ENCODE data around the gene CCDC39.

The CCDC39 gene

GRCh38 chr3:180679178-180680096 is at the start of gene CCDC39:
Gene CCDC39 (minus strand): TSS chr3:180679489. CDS start chr3:180679380, 109 bp downstream.
- peak; percentile 62 to 71 for DNase-seq

GRCh38 chr3:180720012-180720411 is 40.7 kb upstream of the CCDC39 start:
- no peak for DNase-seq

GRCh38 chr3:180707896-180708295 is 28.6 kb upstream of the CCDC39 start:
- DNase-seq = no peak

- no peak for DNase-seq
These were observed 26.3 kb upstream of the CCDC39 start for GRCh38 chr3:180705619-180706018.

GRCh38 chr3:180704532-180704931 is 25.2 kb upstream of the CCDC39 start:
- no peak for DNase-seq

GRCh38 chr3:180700941-180701340 is 21.7 kb upstream of the CCDC39 start:
- no peak for DNase-seq

GRCh38 chr3:180698760-180699270 is 19.5 kb upstream of the CCDC39 start:
- no peak for DNase-seq

- DNase-seq = no peak
These were observed 15.0 kb upstream of the CCDC39 start for GRCh38 chr3:180694321-180694720.

- no peak for DNase-seq
These were observed 14.4 kb upstream of the CCDC39 start for GRCh38 chr3:180693656-180694055.

GRCh38 chr3:180690061-180690460 is 10.8 kb upstream of the CCDC39 start:
- DNase-seq = no peak

GRCh38 chr3:180684807-180685206 is 5.5 kb upstream of the CCDC39 start:
- no peak for DNase-seq

- no peak for DNase-seq
These were observed 4.5 kb upstream of the CCDC39 start for GRCh38 chr3:180683816-180684215.

GRCh38 chr3:180680097-180680430 is 775 bp upstream of the CCDC39 start:
- DNase-seq = peak in 1 of 2 donors; percentile 11

- no peak for DNase-seq
These were observed 1.1 kb downstream of the CCDC39 start for GRCh38 chr3:180678231-180678630.

GRCh38 chr3:180661444-180661843 is 17.8 kb downstream of the CCDC39 start:
- no peak for DNase-seq

- no peak for DNase-seq
These were observed 22.2 kb downstream of the CCDC39 start for GRCh38 chr3:180657094-180657493.

GRCh38 chr3:180656406-180656805 is 22.9 kb downstream of the CCDC39 start:
- no peak for DNase-seq

- DNase-seq = no peak
These were observed 33.0 kb downstream of the CCDC39 start for GRCh38 chr3:180646187-180646790.

- no peak for DNase-seq
These were observed 38.3 kb downstream of the CCDC39 start for GRCh38 chr3:180640987-180641386.

GRCh38 chr3:180633722-180634121 is 45.6 kb downstream of the CCDC39 start:
- DNase-seq = no peak

GRCh38 chr3:180631317-180631716 is 48.0 kb downstream of the CCDC39 start:
- DNase-seq = no peak

GRCh38 chr3:180630371-180630770 is 48.9 kb downstream of the CCDC39 start:
- DNase-seq = no peak

- no peak for DNase-seq
These were observed 52.4 kb downstream of the CCDC39 start for GRCh38 chr3:180626844-180627243.

GRCh38 chr3:180624714-180625113 is 54.6 kb downstream of the CCDC39 start:
- DNase-seq = no peak

All from stimulated activated CD4-positive, alpha-beta T cell treated with anti-CD3 and anti-CD28 coated beads, Interleukin-2, amount 100 ng/mL, for 48 hours (primary cell).